Natural killer cell (primary cell): Measurements from ENCODE around the gene KCNC1. TPM values are rescaled to one million over a fixed set of nuclear protein-coding genes. Genes with fewer than 3 reads are reported as not detected.

Source experiments
- ATAC-seq, 3 donors: fragments of 150-1000 bp in 2 of 3; fragments of 200-7000 bp in 1 of 3; cut with Tn5 transposase; 1 replicate in 1 of 3; 2 replicates in 2 of 3; pipeline ENCODE4 v1.10.0; 2021; ENCODE audit warnings: mild to moderate bottlenecking in 2 of 3, moderate library complexity in 2 of 3
- DNase-seq, 2 donors: peaks; one replicate each; pipeline versions ENCODE4 v3.0.0 to v3.0.0-alpha.2; 2013 to 2021; ENCODE audit warnings: mixed read lengths in 1 of 2
- H3K27ac ChIP-seq: one replicate; pipeline ENCODE4 v1.5.1; 2013; ENCODE audit warnings: mild to moderate bottlenecking, low read length
- H3K27me3 ChIP-seq: one replicate; pipeline ENCODE4 v1.6.1; 2013; ENCODE audit warnings: low read length; ENCODE audit not compliant: control insufficient read depth, insufficient read depth
- H3K36me3 ChIP-seq: one replicate; pipeline ENCODE4 v1.6.1; 2013; ENCODE audit warnings: low read length; ENCODE audit not compliant: control insufficient read depth, insufficient read depth
- H3K4me1 ChIP-seq: one replicate; pipeline ENCODE4 v1.6.1; 2013; ENCODE audit warnings: low read length; ENCODE audit not compliant: control insufficient read depth, insufficient read depth
- H3K4me3 ChIP-seq: one replicate; pipeline ENCODE4 v1.5.1; 2013; ENCODE audit warnings: low read length
- H3K9me3 ChIP-seq: one replicate; pipeline ENCODE4 v1.6.1; 2013; ENCODE audit warnings: low read length; ENCODE audit not compliant: control insufficient read depth, insufficient read depth
- H3K27ac Mint-ChIP-seq, 2 donors: one replicate each; pipeline ENCODE4 v1.8.0; 2022; ENCODE audit warnings: mild to moderate bottlenecking in 2 of 2, mixed read lengths in 2 of 2, moderate library complexity in 1 of 2
- H3K27me3 Mint-ChIP-seq, 2 donors: one replicate each; pipeline ENCODE4 v1.8.0; 2022; ENCODE audit warnings: low read depth in 2 of 2, mixed read lengths in 2 of 2
- H3K36me3 Mint-ChIP-seq: one replicate; pipeline ENCODE4 v1.8.0; 2022; ENCODE audit warnings: mixed read lengths
- H3K4me1 Mint-ChIP-seq, 2 donors: one replicate each; pipeline ENCODE4 v1.8.0; 2022; ENCODE audit warnings: mixed read lengths in 2 of 2
- H3K4me3 Mint-ChIP-seq: one replicate; pipeline ENCODE4 v1.8.0; 2022; ENCODE audit warnings: mild to moderate bottlenecking, moderate library complexity, mixed read lengths
- H3K9me3 Mint-ChIP-seq, 2 donors: one replicate each; pipeline ENCODE4 v1.8.0; 2022; ENCODE audit warnings: mixed read lengths in 2 of 2
- CTCF ChIP-seq: fragments of 200-600 bp; IDR thresholded peaks from one replicate; pipeline ENCODE4 v1.8.0; 2022; ENCODE audit warnings: antibody characterized with exemption
- WGBS: methylation state at CpG from one replicate; pipeline ENCODE4 v1.1.7; 2013; ENCODE audit warnings: missing lambda C conversion rate; ENCODE audit not compliant: insufficient coverage; 5-methylcytosine and 5-hydroxymethylcytosine counted together
- intact Hi-C: fragments of 100-400 bp; cut with micrococcal nuclease; formaldehyde crosslinking; loops from one replicate; pipeline ENCODE4 v1.14.2; 2022
- total RNA-seq, 4 donors: library from RNA; stranded (reverse); fragments of 120-200 nt in 1 of 4; gene quantifications; one replicate each; pipeline versions ENCODE4 v1.2.3 to v1.2.4, GENCODE V29; 2013 to 2022

KCNC1 gene
- total RNA-seq, 3 donors from 2014 or later (not counting 1 experiment from before 2014, with no cell fraction given): not detected

DNA sequence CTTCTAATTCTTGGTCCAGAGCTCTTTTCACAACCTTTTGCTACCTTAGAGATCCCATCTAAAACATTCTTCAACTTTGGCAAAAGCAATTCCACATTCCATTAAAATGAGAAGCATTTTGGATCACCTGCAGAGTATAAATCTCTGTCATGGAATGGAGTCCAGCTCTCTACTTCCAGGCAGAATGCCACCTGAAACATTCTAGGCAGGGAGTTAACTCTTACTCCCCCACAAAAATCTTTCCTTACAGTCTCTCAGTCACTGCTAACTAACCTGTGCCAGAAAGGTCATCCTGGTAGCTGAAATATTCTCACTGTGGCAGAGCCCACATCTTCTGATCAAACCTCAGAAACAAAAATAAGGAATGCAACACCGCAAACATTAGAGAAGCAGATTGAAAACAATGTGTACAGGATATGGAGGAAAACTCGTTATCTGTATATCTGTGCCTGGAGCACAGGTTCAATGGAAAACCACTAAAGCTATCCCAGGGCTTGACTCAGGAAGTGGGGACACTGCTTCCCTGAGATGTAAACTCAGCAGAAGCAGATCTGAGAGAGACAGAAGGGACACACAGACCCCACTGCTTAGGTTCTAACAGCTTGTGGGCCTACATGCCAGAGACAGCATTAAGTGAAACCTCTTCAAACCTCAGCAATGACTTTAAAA, 78.9 kb downstream of the KCNC1 start:
- WGBS: 97% methylated on average over 2 of the region's 2 CpGs
- H3K27me3 Mint-ChIP-seq: no peaks in the 10 kb centered on the region
- H3K27ac ChIP-seq: no peak overlapping the region
- H3K36me3 ChIP-seq: no peaks in the 10 kb centered on the region
- peaks cover 0 to 5% of the 10 kb centered on the region in 2 donors for H3K4me1 Mint-ChIP-seq
- H3K27ac Mint-ChIP-seq: no peak overlapping the region
- H3K36me3 Mint-ChIP-seq: no peaks in the 10 kb centered on the region
- intact Hi-C loops: no loop called here
- ATAC-seq: no peak
- TF ChIP-seq CTCF: no peak
- H3K4me3 Mint-ChIP-seq: no peak overlapping the region
- H3K9me3 Mint-ChIP-seq: peaks cover 0 to 2% of the 10 kb centered on the region in 2 donors
- H3K4me3 ChIP-seq: no peak overlapping the region
- H3K27me3 ChIP-seq: no peaks in the 10 kb centered on the region
- no peaks in the 10 kb centered on the region for H3K9me3 ChIP-seq
- no peak for DNase-seq
- no peaks in the 10 kb centered on the region for H3K4me1 ChIP-seq

DNA sequence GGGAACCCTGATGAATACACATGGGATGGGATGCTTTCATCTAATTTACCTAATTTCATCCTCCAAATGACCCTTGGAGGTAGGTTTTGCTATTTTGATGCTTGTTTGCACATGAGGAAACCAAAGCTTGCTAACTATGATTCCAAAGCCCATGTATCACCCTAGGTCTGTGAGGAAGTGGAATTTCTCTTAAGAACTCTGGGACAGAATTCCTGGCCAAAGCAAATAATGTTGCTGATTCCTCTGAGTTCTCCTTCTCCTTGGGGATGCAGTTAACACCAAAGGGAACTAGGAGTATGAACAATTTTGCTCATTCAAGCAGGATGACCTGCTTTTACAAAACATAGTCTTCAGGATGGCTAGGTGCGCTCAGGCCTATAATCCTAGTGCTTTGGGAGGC, 80.0 kb downstream of the KCNC1 start:
- H3K36me3 Mint-ChIP-seq: no peaks in the 10 kb centered on the region
- Histone ChIP-seq H3K36me3 (no peaks in the 10 kb centered on the region), H3K27ac (no peak overlapping the region), H3K9me3 (no peaks in the 10 kb centered on the region), H3K27me3 (no peaks in the 10 kb centered on the region), H3K4me1 (no peaks in the 10 kb centered on the region), H3K4me3 (no peak overlapping the region)
- peaks cover 0 to 5% of the 10 kb centered on the region in 2 donors for H3K4me1 Mint-ChIP-seq
- 100% methylated on average over 1 of the region's 1 CpG for WGBS
- ATAC-seq: no peak
- H3K4me3 Mint-ChIP-seq: no peak overlapping the region
- no peak for DNase-seq
- H3K27ac Mint-ChIP-seq: no peak overlapping the region
- no peak for TF ChIP-seq CTCF
- no peaks in the 10 kb centered on the region for H3K27me3 Mint-ChIP-seq
- H3K9me3 Mint-ChIP-seq: no peaks in the 10 kb centered on the region
- intact Hi-C loops: no loop called here

- H3K27ac ChIP-seq: no peak overlapping the region
- H3K4me1 ChIP-seq: no peaks in the 10 kb centered on the region
- H3K9me3 Mint-ChIP-seq: no peaks in the 10 kb centered on the region
- no peaks in the 10 kb centered on the region for H3K9me3 ChIP-seq
- no peaks in the 10 kb centered on the region for H3K27me3 Mint-ChIP-seq
- H3K27me3 ChIP-seq: no peaks in the 10 kb centered on the region
- ATAC-seq (no peak), DNase-seq (no peak)
- H3K36me3 Mint-ChIP-seq: no peaks in the 10 kb centered on the region
- WGBS: 75% methylated on average over 4 of the region's 4 CpGs
- no peak overlapping the region for H3K4me3 Mint-ChIP-seq
- intact Hi-C loops: no loop called here
- H3K4me3 ChIP-seq: no peak overlapping the region
- no peaks in the 10 kb centered on the region for H3K36me3 ChIP-seq
- TF ChIP-seq CTCF: no peak
- H3K4me1 Mint-ChIP-seq: peaks cover 0 to 5% of the 10 kb centered on the region in 2 donors
- no peak overlapping the region for H3K27ac Mint-ChIP-seq
Measured at GRCh38 chr11:17816232-17816931, 81.8 kb downstream of the KCNC1 start.
